ENCODE data around the gene PFN1.

- TF ChIP-seq POLR2AphosphoS5 (IDR thresholded peaks at IDR 0.05; ENCODE audit: insufficient read depth, low read depth, low read length) = peak; percentile 85
- TF ChIP-seq, protein P1, sequence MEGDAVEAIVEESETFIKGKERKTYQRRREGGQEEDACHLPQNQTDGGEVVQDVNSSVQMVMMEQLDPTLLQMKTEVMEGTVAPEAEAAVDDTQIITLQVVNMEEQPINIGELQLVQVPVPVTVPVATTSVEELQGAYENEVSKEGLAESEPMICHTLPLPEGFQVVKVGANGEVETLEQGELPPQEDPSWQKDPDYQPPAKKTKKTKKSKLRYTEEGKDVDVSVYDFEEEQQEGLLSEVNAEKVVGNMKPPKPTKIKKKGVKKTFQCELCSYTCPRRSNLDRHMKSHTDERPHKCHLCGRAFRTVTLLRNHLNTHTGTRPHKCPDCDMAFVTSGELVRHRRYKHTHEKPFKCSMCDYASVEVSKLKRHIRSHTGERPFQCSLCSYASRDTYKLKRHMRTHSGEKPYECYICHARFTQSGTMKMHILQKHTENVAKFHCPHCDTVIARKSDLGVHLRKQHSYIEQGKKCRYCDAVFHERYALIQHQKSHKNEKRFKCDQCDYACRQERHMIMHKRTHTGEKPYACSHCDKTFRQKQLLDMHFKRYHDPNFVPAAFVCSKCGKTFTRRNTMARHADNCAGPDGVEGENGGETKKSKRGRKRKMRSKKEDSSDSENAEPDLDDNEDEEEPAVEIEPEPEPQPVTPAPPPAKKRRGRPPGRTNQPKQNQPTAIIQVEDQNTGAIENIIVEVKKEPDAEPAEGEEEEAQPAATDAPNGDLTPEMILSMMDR (IDR thresholded peaks at IDR 0.05; ENCODE audit: extremely low read depth in 1 of 2, insufficient read depth in 1 of 2, low read depth in 1 of 2, low read length in 2 of 2) = no peak
- TF ChIP-seq FOS (IDR thresholded peaks at IDR 0.05; ENCODE audit: borderline replicate concordance, insufficient read depth, low read length) = no peak
- TF ChIP-seq POLR2A (IDR thresholded peaks at IDR 0.05; ENCODE audit: low read depth, low read length) = peak; percentile 95
- TF ChIP-seq, protein P2, sequence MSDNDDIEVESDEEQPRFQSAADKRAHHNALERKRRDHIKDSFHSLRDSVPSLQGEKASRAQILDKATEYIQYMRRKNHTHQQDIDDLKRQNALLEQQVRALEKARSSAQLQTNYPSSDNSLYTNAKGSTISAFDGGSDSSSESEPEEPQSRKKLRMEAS (IDR thresholded peaks at IDR 0.05; ENCODE audit: insufficient read depth, insufficient read length) = peak; percentile 52
- no peak for TF ChIP-seq JUN (IDR thresholded peaks at IDR 0.05; ENCODE audit: borderline replicate concordance, insufficient read depth, insufficient read length, low read depth)
- TF ChIP-seq EZH2 (IDR thresholded peaks at IDR 0.05; ENCODE audit: borderline replicate concordance, low read depth, low read length, severe bottlenecking) = no peak
- no peak for TF ChIP-seq GATA2 (IDR thresholded peaks at IDR 0.05; ENCODE audit: insufficient read depth, insufficient read length, low read depth, low read length)
- no peak for TF ChIP-seq MYC (IDR thresholded peaks at IDR 0.05; ENCODE audit: low read depth, low read length)
Observed at GRCh38 chr17:4967539-4968485, 19.5 kb upstream of the PFN1 start, which contains the start of gene SPAG7.

Measured in endothelial cell of umbilical vein (primary cell).